GM19351 (cell line): ENCODE measurements around the gene FNDC3B.

Experiments
- ATAC-seq: cut with Tn5 transposase; IDR thresholded peaks from one replicate; pipeline ENCODE4 v1.9.1; 2021; ENCODE audit warnings: mild to moderate bottlenecking, moderate library complexity; ENCODE audit not compliant: unreplicated experiment

FNDC3B gene

GRCh38 chr3:172323894-172324610 is 284.7 kb downstream of the FNDC3B start:
- ATAC-seq, result no peak

GRCh38 chr3:172324611-172325203 is 285.3 kb downstream of the FNDC3B start:
- ATAC-seq, result no peak

- ATAC-seq, result no peak
Measured at GRCh38 chr3:172325461-172325860, 286.1 kb downstream of the FNDC3B start.

GRCh38 chr3:172326993-172327392 is 287.6 kb downstream of the FNDC3B start:
- no peak for ATAC-seq

DNA sequence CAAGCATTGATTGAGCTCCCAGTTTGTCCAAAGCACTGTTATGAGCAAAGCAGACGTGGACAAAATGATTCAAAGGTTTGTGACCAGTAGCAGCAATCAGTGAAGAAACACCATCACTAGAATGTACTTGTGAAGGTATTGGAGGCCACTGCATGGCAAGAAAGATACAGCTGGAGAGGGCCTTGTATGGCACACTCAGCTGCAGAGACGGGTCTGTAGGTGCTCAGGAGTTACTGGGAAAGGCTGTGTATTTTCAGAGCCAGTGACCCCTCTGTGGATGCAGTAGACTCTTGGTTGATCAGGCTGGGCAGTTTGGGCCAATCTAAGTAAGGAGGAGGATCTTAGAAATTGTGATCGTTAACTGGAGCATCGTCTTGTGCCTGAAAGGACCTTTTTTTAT is 288.9 kb downstream of the FNDC3B start:
- ATAC-seq, result no peak

DNA sequence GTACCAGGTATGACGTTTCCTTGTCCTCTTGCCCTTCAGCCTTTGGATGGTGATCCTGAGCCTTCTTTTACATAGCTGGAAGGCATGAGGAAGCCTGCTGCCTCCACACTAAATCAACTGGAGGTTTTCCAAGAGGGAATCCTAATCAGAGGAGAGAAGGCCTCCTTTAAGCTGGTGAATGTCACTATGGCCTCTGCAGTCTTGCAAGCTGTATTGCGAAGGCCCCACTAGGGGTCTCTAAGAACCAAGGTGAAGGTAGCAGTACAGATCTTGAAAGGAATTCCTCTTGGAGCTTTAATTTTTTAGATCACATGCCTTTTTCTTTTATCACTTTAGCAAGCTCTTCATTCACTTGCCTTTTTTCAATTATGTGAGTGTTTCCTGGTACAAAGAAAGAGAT is 289.7 kb downstream of the FNDC3B start:
- ATAC-seq, result no peak

GRCh38 chr3:172330413-172330812 is 291.0 kb downstream of the FNDC3B start:
- ATAC-seq, result no peak

DNA sequence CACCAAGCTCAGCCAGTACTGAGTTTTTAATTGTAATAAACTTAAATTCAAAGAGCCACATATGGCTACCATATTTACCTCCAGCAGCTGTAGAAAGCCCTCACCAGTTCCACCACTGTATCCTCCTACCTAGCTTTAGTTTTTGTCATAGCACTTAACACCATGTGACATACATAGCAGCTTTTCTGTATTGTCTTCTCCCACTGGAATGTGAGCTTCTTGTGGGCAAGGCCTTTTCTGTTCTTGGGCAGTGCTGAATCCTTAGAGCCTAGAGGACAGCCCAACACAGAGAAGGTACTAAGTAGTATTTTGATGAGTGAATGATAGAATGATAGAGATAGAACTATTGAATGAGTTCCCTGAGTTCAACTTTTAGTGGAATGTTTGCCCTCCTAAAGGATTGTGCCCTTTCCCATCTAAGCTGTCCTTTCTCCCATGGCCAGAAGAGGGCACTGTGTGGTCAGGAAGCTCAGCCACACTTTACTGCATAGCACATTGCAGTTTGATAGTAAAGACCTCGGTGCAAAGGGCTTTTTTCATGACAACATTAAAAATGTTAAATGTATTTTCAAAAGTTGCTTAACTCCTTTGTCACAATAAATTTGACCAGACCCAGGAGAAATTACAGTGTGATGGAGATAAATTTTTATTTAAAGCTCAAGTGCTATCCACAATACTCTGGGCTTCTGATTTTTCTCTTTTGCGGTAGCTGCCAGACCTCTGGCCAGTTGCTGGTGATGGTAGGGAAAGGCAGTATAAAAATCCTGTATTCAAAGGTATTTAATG is 293.1 kb downstream of the FNDC3B start:
- peak; percentile 88 for ATAC-seq

DNA sequence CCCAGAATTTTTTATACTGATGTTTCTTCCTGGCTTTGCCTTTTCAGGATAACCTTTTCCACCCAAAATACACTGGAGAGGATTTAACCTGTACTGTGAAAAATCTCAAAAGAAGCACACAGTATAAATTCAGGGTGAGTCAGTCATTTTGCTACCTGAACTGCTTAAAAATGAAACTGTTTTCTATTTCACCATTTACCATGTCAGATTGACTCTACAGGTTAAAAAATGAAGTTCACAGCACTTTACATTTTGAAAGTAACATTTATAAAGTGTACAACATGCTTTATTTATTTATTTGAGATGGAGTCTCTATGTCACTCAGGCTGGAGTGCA is 293.6 kb downstream of the FNDC3B start:
- ATAC-seq, result no peak

- ATAC-seq, result no peak
Measured at GRCh38 chr3:172333692-172334457, 294.5 kb downstream of the FNDC3B start.

GRCh38 chr3:172334671-172335207 is 295.4 kb downstream of the FNDC3B start:
- no peak for ATAC-seq

GRCh38 chr3:172339892-172340291 is 300.5 kb downstream of the FNDC3B start:
- no peak for ATAC-seq

- no peak for ATAC-seq
Measured at GRCh38 chr3:172340583-172340982, 301.2 kb downstream of the FNDC3B start.

GRCh38 chr3:172341482-172342059 is 302.2 kb downstream of the FNDC3B start:
- ATAC-seq, result peak; percentile 86

DNA sequence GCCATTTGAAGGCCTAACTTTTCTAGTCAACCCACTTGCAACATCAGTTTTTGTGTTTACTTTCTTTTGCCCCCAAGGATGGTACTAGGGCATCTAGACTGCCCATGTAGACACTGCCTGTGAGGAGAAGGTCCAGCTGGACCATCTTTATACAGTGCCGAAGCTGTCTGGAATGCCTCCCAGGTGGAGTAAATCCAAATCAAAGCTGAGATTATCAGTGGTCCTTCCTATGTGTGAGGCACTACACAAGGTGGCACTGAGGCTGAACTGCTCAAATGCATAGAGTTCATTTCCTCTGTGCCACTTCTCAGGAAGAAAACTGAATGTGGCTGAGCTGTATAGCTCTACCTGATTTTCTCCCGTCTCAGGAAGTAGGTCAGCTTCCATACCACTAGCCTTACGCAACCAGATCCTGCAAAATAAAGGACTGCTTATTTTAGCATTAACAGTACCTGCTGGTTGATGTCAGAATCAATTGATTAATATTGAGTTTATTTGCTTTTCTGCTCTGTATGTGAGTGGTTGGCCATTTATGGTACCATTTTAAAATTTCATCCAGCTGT is 302.8 kb downstream of the FNDC3B start:
- no peak for ATAC-seq

DNA sequence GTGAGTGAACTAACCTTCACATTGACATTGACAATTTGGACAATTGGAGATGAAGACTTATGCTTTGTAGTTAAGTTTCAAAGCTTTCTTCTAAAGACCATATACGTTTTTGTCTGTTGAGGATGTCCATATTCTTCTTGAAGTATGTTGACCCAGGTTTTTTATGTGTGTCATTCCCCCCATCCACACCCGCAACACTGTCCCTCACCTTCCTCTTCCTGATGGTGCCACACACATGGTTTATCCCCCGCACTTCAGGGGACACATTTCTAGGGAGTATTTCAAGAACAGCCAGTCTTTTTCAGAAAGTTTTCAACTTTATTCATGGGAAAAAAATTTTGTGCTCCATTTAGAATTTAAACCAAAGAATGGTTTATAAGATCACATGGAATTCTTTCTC is 303.7 kb downstream of the FNDC3B start:
- no peak for ATAC-seq

DNA sequence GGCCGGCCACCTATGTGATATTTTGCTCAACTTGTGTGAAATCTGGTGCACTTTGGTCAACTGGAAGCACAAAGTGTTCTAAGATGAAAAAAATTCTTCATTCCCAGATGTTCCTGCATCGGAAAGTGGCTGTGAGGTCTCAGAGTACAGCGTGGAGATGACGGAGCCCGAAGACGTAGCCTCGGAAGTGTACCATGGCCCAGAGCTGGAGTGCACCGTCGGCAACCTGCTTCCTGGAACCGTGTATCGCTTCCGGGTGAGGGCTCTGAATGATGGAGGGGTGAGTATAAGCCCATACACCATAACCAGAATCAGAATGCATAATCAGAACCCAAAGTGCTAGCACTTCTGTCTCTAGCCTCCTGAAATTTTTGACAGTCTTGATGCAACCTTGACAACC is 304.6 kb downstream of the FNDC3B start:
- no peak for ATAC-seq

DNA sequence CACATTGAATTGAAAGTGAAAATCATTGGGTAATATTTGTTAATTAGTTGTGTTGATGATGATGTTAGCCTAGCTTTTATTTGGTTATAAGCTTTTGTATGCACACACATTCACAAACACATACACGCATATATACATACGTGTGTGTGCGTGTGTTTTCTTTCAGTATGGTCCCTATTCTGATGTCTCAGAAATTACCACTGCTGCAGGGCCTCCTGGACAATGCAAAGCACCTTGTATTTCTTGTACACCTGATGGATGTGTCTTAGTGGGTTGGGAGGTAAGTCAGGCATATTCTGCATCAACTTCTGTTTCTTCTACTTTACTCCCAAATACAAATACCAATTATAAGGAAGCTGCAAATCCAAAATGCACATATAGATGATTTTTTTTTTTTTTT is 306.8 kb downstream of the FNDC3B start:
- no peak for ATAC-seq

DNA sequence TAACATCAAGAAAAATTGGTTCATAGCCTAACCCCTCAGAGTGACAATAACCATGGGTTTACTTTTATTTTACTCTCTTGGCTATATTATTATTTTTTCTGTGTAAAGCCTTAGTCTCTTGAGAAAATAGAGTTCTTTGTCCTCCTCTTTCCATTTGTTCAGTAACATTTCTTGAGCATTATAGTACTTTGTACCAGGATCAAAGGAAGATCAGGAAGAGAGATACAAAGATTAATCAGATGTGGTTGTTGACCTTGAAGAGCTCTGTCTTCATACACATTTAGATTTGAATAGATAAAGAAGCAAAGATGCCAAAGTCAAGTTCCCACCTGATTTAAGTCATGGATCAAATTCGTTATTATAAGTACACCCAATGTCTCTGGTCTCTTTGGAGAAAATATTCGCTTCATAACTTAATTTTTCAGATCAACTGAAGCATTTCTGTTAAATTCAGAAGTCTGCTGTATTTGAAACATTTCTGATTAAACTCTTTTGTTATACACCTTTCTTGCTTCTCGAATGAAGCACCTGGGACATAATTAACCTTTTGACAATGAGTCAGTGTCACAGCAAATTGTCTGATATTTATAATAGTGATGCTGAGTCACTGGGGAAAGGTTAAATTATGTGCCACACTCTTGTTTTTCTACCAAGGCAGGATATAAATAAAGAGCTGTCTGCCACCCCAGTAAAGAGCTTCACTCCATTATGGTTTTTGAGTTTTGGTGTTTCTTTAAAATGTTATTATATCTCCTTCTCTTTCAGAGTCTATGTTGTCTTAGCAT is 308.7 kb downstream of the FNDC3B start:
- ATAC-seq, result no peak
